NCI-H2029 treated with DMSO at 0.1 percent for 48 hours (cell line): ENCODE results near the gene C9.
"Not testable (repeated sequence)": the region's sequence is repeated elsewhere in the genome, so short reads cannot be mapped to it uniquely, and the experiment has no call there.

Source experiments
- DNase-seq: peaks from one replicate; lab custom pipeline; 2025; lab: John Stamatoyannopoulos, UW

C9 gene

GRCh38 chr5:39364367-39364766 is at the start of gene C9:
C9 (minus strand) TSS chr5:39364495; CDS start chr5:39364464, 31 bp downstream.
- no peak for DNase-seq

GRCh38 chr5:39413771-39414170 is 49.5 kb upstream of the C9 start:
- no peak for DNase-seq

- DNase-seq, result no peak
Observed at GRCh38 chr5:39412721-39413394, 48.6 kb upstream of the C9 start.

- no peak for DNase-seq
Observed at GRCh38 chr5:39411985-39412384, 47.7 kb upstream of the C9 start.

GRCh38 chr5:39411061-39411460 is 46.8 kb upstream of the C9 start:
- no peak for DNase-seq

GRCh38 chr5:39409033-39409432 is 44.7 kb upstream of the C9 start:
- no peak for DNase-seq

- DNase-seq, result no peak
Observed at GRCh38 chr5:39405083-39405843, 41.0 kb upstream of the C9 start.

- not testable (repeated sequence) for DNase-seq
Observed at GRCh38 chr5:39403761-39404160, 39.5 kb upstream of the C9 start.

- not testable (repeated sequence) for DNase-seq
Observed at GRCh38 chr5:39402140-39402539, 37.8 kb upstream of the C9 start.

- no peak for DNase-seq
Observed at GRCh38 chr5:39400713-39401578, 36.7 kb upstream of the C9 start.

GRCh38 chr5:39399135-39400036 is 35.1 kb upstream of the C9 start:
- no peak for DNase-seq

GRCh38 chr5:39396843-39397242 is 32.5 kb upstream of the C9 start:
- DNase-seq, result no peak

- DNase-seq, result no peak
Observed at GRCh38 chr5:39395521-39395920, 31.2 kb upstream of the C9 start.

GRCh38 chr5:39394946-39395345 is 30.7 kb upstream of the C9 start:
- no peak for DNase-seq

GRCh38 chr5:39390945-39391344 is 26.6 kb upstream of the C9 start:
- DNase-seq, result no peak

- DNase-seq, result no peak
Observed at GRCh38 chr5:39387293-39387692, 23.0 kb upstream of the C9 start.

- no peak for DNase-seq
Observed at GRCh38 chr5:39384271-39384670, 20.0 kb upstream of the C9 start.

GRCh38 chr5:39381376-39381775 is 17.1 kb upstream of the C9 start:
- DNase-seq, result no peak

GRCh38 chr5:39379693-39380092 is 15.4 kb upstream of the C9 start:
- DNase-seq, result no peak

GRCh38 chr5:39377613-39378012 is 13.3 kb upstream of the C9 start:
- DNase-seq, result no peak

- peak; percentile 1 for DNase-seq
Observed at GRCh38 chr5:39376293-39376714, 12.0 kb upstream of the C9 start.

- DNase-seq, result no peak
Observed at GRCh38 chr5:39373791-39374190, 9.5 kb upstream of the C9 start.
